MCF 10A (cell line): ENCODE results near the gene ROCK1. TPM values are rescaled to one million over a fixed set of nuclear protein-coding genes. Genes with fewer than 3 reads are reported as not detected.

Experiments
- BruUV-seq: library from RNA; stranded (reverse); fragments of 400-500 nt; replicated peaks from 2 replicates; lab custom pipeline; 2021; lab: Mats Ljungman, UMichigan
- CTCF ChIA-PET: fragments of 300-600 bp; sonication (Branson Sonifier 250); formaldehyde crosslinking; extraction: SDS; loops from one replicate; lab custom pipeline; 2021; ENCODE audit warnings: antibody characterized with exemption, inconsistent platforms; lab: Yijun Ruan, JAX
- POLR2A ChIA-PET: fragments of 300-600, 350-650 bp; sonication (Branson Sonifier 250); formaldehyde crosslinking; extraction: SDS; loops from one replicate; lab custom pipeline; 2020; ENCODE audit warnings: antibody characterized with exemption, inconsistent platforms; lab: Yijun Ruan, JAX
- DNase-seq: peaks from one replicate; pipeline ENCODE4 v3.0.0-alpha.2; 2018; ENCODE audit not compliant: unreplicated experiment
- H3K27ac Mint-ChIP-seq: one replicate; pipeline ENCODE4 v1.8.0; 2022; ENCODE audit warnings: mild to moderate bottlenecking, low read depth, mixed read lengths; ENCODE audit not compliant: unreplicated experiment
- H3K27me3 Mint-ChIP-seq: one replicate; pipeline ENCODE4 v1.8.0; 2022; ENCODE audit warnings: mixed read lengths; ENCODE audit not compliant: insufficient read depth, unreplicated experiment
- H3K36me3 Mint-ChIP-seq: one replicate; pipeline ENCODE4 v1.8.0; 2022; ENCODE audit warnings: mild to moderate bottlenecking, moderate library complexity, mixed read lengths; ENCODE audit not compliant: insufficient read depth, unreplicated experiment
- H3K4me1 Mint-ChIP-seq: one replicate; pipeline ENCODE4 v1.8.0; 2022; ENCODE audit warnings: mixed read lengths; ENCODE audit not compliant: insufficient read depth, unreplicated experiment
- H3K4me3 Mint-ChIP-seq: one replicate; pipeline ENCODE4 v1.8.0; 2022; ENCODE audit warnings: mild to moderate bottlenecking, moderate library complexity, mixed read lengths; ENCODE audit not compliant: unreplicated experiment
- H3K9me3 Mint-ChIP-seq: one replicate; pipeline ENCODE4 v1.8.0; 2022; ENCODE audit warnings: mixed read lengths; ENCODE audit not compliant: unreplicated experiment
- CTCF ChIP-seq: fragments of 200-600 bp; IDR thresholded peaks from one replicate; pipeline ENCODE4 v1.8.0; 2022; ENCODE audit warnings: antibody characterized with exemption, mild to moderate bottlenecking; ENCODE audit not compliant: unreplicated experiment
- intact Hi-C: fragments of 100-400 bp; cut with micrococcal nuclease; formaldehyde crosslinking; loops from 2 replicates; pipeline ENCODE4 v1.14.1; 2022
- total RNA-seq: library from RNA; stranded (reverse); gene quantifications from 2 replicates; pipeline ENCODE4 v1.2.3, GENCODE V29; 2022

The ROCK1 gene
- total RNA-seq, 1 experiment from 2014 or later: 47.9 TPM

- DNase-seq: no peak
- H3K4me3 Mint-ChIP-seq: no peak overlapping the region
- no peak for TF ChIP-seq CTCF
- intact Hi-C loops: no loop called here
- H3K4me1 Mint-ChIP-seq: peaks cover 16% of the 10 kb centered on the region
- no peaks in the 10 kb centered on the region for H3K27me3 Mint-ChIP-seq
- H3K9me3 Mint-ChIP-seq: no peaks in the 10 kb centered on the region
- POLR2A ChIA-PET: interaction anchor here (0.5 kb wide), 1 partner anchor 100 kb away, joined by 3 read pairs; no protein-coding TSS in a partner anchor
- H3K27ac Mint-ChIP-seq: no peak overlapping the region
- H3K36me3 Mint-ChIP-seq: peaks cover 5% of the 10 kb centered on the region
- BruUV-seq: no TSS peak
- CTCF ChIA-PET: interaction anchor here (0.5 to 0.8 kb wide), 2 partner anchors 67 to 116 kb away, joined by 3 read pairs; no protein-coding TSS in a partner anchor
Measured at GRCh38 chr18:21064347-21064746, 47.3 kb downstream of the ROCK1 start.

- H3K27ac Mint-ChIP-seq: no peak overlapping the region
- no peaks in the 10 kb centered on the region for H3K27me3 Mint-ChIP-seq
- H3K4me3 Mint-ChIP-seq: no peak overlapping the region
- no TSS peak for BruUV-seq
- CTCF ChIA-PET: interaction anchor here (1.0 kb wide), 1 partner anchor 381 kb away, joined by 3 read pairs; no protein-coding TSS in a partner anchor
- no peaks in the 10 kb centered on the region for H3K9me3 Mint-ChIP-seq
- POLR2A ChIA-PET: interaction anchor here (1.0 to 1.5 kb wide), 4 partner anchors 9 to 48 kb away, joined by 3 to 6 read pairs (median 3); partner anchors contain the start of gene ROCK1
- no peaks in the 10 kb centered on the region for H3K36me3 Mint-ChIP-seq
- no peak for DNase-seq
- TF ChIP-seq CTCF: no peak
- peaks cover 16% of the 10 kb centered on the region for H3K4me1 Mint-ChIP-seq
- intact Hi-C loops: no loop called here
Measured at GRCh38 chr18:21063011-21063410, 48.6 kb downstream of the ROCK1 start.

GRCh38 chr18:21057112-21057511 lies 54.5 kb downstream of the ROCK1 start:
- DNase-seq: no peak
- H3K4me1 Mint-ChIP-seq: peaks cover 6% of the 10 kb centered on the region
- H3K4me3 Mint-ChIP-seq: no peak overlapping the region
- H3K27me3 Mint-ChIP-seq: no peaks in the 10 kb centered on the region
- no peak for TF ChIP-seq CTCF
- H3K27ac Mint-ChIP-seq: no peak overlapping the region
- ChIA-PET CTCF (interaction anchor here (0.8 kb wide), 1 partner anchor 82 kb away, joined by 3 read pairs; no protein-coding TSS in a partner anchor), POLR2A (interaction anchor here (0.6 to 1.0 kb wide), 2 partner anchors 14 to 55 kb away, joined by 3 read pairs; no protein-coding TSS in a partner anchor)
- BruUV-seq: no TSS peak
- no peaks in the 10 kb centered on the region for H3K9me3 Mint-ChIP-seq
- intact Hi-C loops: no loop called here
- H3K36me3 Mint-ChIP-seq: no peaks in the 10 kb centered on the region

GRCh38 chr18:21056545-21056944 lies 55.1 kb downstream of the ROCK1 start:
- H3K36me3 Mint-ChIP-seq: no peaks in the 10 kb centered on the region
- POLR2A ChIA-PET: interaction anchor here (0.6 to 1.0 kb wide), 2 partner anchors 14 to 56 kb away, joined by 3 read pairs; no protein-coding TSS in a partner anchor
- H3K9me3 Mint-ChIP-seq: no peaks in the 10 kb centered on the region
- CTCF ChIA-PET: interaction anchor here (0.7 to 0.8 kb wide), 2 partner anchors 81 to 123 kb away, joined by 3 read pairs; no protein-coding TSS in a partner anchor
- intact Hi-C loops: no loop called here
- BruUV-seq: no TSS peak
- peak; percentile 4 for DNase-seq
- H3K27me3 Mint-ChIP-seq: no peaks in the 10 kb centered on the region
- H3K4me1 Mint-ChIP-seq: peaks cover 9% of the 10 kb centered on the region
- TF ChIP-seq CTCF: no peak
- H3K27ac Mint-ChIP-seq: no peak overlapping the region
- H3K4me3 Mint-ChIP-seq: no peak overlapping the region
